CD1c-positive myeloid dendritic cell (primary cell): Measurements from ENCODE around the gene CUL7.
"Not testable (repeated sequence)": the region's sequence is repeated elsewhere in the genome, so short reads cannot be mapped to it uniquely, and the experiment has no call there.

Experiments used
- DNase-seq: peaks from one replicate; pipeline ENCODE4 v3.0.0-alpha.2; 2016; ENCODE audit errors: extremely low spot score

Gene CUL7

DNA sequence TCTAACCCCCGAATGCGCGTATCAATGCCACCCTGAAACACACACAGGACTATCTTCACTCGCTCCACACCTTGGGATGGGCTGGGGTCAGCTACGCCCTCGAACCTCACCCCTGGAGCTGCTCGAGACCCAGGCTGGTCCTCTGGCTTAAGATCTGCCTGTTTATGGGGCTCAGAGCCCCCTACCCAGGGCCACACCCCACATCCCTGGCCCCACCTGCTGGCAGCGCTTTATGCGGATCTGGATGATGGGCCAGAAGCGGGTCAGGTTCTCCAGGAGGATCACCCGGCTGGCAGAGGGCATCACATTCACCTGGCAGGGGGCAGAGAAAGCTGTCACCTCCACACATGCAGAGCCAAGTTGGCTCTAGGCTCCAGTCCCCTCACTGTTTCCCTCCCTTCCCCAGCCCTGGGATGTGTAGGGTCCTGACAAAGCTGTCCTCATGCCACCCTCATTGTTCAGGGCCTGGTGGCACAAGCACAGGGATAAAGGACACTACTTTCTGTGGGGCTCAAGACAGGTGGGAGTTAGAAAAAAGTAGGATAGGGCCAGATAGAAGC lies 8.2 kb downstream of the CUL7 start:
- DNase-seq, result no peak

DNA sequence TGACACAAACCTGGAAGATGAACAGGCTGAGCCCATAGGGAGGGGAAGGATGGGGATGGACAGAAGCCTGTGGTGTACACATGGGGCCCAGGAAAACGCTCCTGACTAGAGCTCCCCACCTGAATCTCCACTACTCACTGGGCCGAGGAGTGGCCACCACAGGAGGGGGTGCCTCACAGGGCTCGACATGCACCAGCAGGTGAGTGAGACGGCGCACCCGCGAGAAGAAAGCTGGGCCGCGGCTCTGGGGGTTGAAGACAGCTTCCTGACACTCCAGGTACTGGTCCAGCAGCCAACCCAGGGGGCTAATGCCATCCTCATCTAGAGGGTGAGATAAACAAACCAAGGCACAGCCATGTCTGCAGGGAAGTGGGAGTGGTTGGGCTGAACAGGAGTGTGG lies 10.3 kb downstream of the CUL7 start:
- no peak for DNase-seq

DNA sequence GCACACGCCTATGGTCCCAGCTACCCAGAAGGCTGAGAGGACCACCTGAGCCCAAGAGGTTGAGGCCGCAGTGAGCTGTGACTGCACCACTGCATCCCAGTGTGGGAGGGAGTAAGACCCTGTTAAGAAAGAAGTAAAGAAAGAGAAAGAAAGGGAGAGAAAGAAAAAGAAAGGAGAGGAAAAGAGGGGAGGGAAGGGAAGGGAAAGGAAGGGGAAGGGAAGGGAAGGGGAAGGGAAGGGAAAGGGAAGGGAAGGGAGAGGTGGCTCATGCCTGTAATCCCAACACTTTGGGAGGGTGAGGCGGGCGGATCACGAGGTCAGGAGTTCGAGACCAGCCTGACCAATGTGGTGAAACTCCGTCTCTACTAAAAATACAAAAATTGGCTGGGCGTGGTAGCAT lies 12.2 kb downstream of the CUL7 start:
- not testable (repeated sequence) for DNase-seq

DNA sequence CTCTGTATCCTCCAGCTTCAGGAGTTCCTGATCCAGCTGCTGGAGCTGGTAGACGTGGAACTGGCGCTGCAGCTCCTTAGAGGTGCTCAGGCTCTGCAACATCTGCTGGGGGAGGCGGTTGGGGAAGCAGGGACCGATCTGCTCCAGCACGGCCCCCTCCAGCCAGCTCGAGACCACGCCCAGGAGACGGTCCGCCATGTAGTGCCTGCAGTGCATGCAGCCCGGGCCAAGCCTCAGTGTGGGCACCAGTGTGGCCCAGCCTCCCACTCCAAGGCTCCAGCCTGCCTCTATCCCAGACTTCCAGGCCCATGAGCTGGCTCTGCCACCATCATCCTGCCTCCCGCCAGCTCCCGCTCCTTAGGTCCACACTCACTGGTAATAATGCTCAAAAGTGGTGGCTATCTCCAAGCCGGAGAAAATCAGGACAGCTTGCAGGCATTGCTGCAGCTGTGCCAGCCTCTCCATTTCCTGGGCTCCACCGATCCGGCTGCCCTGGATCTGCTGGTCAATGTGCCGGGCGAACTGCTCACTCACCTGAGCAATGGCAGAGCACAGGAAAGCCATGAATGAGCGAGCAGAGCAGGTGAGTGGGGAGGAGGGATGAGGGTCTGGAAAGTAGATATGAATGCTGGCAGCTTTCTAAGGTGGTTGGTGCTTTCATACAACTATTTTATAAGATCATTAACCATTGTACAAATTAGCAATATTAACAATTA lies 13.0 kb downstream of the CUL7 start:
- DNase-seq, result no peak

DNA sequence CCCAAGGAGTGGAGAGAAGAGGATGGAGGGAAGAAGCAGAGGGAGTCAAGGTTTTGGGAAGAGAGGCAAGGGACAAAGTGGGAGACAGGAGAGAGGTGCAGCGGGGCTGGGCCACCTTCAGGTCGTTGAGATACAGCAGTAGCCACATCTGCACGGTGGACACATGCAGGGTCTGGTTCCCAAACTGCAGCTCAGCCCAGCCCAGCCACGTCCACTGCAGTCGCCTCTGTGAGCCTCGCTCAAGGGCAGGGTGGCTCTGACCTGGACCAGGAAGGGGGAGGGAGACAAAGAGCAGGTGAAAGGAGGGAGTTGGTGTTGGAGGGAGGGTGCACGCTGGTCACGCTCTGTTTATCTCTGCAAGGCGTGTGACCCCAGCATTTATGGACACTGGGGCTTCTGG lies 14.9 kb downstream of the CUL7 start:
- DNase-seq, result no peak

DNA sequence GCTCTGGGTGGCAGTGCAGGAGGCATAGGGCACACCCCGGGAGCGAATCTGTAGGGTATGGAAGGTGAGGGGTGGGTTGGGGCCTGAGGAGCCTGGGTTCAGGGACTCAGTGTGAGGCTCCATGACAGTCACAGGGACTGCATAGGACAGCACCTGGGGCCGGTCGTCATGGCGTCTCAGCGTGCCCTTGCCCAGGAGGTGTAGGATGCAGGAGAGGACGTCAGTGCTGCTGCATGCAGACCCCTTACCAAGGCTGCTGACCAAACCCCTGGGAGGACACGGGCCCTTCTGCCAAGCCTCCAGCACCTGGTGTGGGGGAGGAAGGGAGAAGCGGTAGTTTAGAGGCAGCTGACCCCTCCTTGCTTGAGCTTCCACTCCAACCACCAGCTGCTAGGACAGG lies 15.9 kb downstream of the CUL7 start:
- no peak for DNase-seq

DNA sequence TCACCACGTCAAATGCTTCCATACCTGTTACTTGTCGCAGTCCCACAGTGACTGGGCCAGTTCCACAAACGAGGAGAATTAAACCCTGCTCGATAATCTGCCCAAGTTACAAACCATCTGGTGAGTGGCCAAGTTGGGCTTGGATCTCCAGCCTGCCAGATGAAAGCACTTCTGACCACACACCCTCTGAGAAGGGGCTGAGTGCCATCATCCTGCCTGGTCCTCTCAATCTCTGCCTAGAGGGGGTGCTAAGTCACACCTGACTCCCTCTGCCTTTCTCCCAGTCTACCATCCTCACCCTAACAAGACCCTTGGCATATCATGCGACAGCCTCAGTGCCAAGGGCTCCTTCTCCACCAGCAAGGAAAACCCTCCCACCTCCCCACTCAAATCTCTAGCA lies 16.5 kb downstream of the CUL7 start:
- DNase-seq, result no peak

DNA sequence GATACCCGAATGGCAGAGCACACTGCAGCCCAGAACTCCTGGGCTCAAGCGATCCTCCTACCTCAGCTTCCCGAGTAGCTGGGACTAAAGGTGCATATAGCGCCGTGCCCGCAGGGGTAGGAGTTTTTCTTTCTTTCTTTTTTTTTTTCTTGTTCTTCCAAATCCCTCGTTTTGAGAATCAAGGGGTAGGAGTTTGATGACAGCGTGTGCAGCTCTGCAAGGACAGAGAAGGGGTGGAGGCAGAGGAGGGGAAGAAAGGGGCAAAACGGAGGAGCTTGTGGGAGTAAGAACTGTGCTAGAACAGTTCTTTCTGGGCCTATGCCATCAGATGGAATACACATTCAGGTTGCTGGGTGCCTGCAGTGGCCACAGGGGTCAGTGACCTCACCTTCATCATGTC lies 16.9 kb downstream of the CUL7 start:
- DNase-seq, result no peak

DNA sequence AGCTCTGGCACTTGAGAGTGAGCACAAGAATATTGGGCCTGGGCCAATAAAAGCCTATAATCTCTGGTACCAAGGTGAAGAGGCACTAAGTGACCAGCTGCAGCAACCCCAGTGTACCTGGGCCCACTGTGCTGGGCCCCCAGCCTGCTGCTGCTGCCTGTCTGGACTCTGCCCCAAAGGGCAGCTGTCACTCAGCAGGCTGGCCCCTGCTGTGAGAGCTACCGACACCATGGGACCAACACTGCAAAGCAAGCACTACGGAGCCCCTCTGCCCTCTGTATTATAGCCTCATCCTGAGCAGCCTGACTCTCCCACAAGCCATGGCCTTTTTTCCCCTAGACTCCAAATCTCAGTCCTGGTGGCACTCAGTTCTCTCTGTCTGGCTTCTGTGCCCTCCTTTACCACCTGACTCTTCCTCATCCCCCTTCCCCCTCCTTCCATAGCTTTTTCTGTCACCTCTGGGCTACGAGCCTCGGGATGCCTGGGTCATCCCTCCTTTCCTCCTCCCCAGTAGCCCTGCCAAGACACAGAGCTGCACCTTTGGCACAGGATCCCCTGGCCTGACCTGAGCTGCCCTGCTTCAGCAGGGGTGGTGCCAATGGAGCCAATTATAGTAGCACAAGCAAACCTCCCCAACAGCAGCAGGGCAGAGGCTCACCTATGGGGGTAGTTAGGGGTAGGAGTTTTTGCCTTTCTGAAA lies 18.0 kb downstream of the CUL7 start:
- DNase-seq, result no peak

DNA sequence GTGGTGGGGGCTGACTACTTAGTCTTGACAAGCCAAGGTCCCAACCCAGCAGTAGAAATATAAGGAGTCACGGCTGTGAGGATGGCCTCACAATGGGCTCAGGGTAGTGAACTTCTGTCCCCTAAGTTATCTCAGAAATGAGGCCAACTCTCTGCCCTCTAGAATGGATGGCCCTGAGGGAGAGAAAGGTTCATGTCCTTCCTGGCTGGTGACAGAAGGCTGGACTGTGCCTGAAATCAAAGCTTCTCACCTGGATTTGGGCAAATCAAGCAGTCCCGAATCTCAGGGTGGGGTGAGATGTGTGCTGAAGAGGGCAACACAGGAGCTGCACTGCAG lies 19.5 kb downstream of the CUL7 start:
- DNase-seq, result no peak

DNA sequence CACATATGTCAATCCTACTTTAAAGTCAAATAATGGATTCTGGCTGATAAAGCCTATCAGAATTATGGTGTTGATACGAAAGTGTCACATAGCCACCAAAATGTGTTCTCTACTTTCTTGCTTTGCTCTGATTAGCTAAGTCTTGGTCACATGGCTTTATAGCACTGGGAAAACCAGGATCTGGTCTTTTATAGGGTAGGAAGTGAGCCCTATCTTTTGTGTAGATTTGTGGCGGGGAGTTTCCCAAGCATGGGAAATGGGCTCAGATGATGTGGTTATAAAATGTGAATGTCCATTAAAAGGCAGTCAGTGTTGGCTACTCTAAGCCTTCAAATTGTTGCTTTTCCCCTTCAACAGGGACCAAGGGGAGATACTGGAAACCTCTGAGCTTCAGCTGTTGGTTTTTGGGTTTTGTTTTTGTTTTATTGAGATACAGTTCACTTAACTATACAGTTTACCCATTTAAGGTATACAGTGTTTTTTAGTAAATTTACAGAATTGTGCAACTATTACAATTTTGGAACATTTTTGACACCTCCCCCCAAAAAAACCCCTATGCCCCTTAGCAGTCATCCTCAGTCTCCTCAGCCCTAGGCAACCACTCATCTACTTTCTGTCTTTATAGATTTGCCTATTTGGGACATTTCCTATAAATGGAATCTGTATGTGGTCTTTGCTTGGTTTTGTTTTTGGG lies 20.0 kb downstream of the CUL7 start:
- DNase-seq, result no peak

DNA sequence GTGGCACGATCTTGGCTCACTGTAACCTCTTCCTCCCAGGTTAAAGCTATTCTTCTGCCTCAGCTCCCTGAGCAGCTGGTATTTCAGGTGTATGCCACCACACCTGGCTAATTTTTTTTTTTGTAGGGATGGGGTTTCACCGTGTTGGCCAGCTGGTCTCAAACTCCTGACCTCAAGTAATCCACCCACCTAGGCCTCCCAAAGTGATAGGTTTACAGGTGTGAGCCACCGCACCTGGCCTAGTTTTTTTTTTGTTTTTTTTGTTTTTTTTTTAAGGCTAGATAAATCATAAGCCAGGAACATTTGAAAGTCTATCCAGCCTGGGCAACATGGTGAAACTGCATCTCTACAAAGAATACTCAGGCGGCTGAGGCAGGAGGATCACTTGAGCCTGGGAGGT lies 21.3 kb downstream of the CUL7 start:
- DNase-seq, result no peak

DNA sequence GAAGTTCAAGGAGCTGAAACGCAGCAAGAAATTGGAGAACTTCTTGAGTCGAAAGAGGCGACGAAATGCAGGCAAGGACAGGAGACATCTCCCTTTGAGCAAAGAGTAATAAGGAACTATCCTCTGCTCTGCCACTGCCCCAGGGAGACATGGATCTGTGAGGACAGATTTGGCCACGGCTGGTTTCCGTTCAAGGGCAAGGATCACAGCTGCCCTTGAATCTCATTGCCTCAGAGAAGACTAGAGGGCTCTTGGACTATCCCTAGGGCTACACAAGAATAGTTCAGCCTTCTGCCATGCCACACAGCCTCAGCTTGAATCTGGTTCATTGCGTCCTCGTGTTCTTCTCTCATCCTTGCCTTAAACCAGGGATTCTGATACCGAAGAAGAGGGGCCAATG lies 24.5 kb downstream of the CUL7 start:
- DNase-seq, result no peak

DNA sequence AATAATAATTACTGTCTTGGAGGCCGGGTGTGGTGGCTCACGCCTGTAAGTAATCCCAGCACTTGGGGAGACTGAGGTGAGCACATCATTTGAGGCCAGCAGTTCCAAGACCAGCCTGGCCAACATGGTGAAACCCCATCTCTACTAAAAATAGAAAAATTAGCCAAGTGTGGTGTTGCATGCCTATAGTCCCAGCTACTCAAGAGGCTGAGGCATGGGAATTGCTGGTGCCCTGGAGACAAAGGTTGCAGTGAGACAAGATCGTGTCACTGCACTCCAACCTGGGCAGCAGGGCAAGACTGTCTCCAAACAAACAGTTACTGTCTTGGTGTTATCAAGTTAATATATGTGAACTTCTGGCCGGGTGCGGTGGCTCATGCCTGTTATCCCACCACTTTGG lies 27.3 kb downstream of the CUL7 start:
- DNase-seq, result no peak

DNA sequence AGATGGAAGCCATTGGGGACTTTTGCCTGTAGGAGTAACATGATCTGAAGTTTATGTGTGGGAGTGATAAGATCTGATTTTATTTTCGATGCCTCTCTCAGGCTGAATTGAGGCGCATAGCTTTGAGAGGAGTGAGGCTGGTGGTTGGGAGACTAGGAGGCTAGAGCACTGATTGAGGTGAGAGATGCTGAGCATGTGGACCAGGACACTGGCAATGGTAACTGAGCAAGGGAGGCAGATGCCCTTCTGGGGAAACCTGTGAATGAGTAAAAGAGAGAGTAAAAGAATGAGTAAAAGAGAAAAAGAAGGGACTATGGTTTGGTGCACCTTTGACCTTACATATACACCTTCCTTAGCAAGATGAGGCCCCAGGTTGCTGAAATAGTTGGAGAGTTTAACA lies 29.2 kb downstream of the CUL7 start:
- no peak for DNase-seq

DNA sequence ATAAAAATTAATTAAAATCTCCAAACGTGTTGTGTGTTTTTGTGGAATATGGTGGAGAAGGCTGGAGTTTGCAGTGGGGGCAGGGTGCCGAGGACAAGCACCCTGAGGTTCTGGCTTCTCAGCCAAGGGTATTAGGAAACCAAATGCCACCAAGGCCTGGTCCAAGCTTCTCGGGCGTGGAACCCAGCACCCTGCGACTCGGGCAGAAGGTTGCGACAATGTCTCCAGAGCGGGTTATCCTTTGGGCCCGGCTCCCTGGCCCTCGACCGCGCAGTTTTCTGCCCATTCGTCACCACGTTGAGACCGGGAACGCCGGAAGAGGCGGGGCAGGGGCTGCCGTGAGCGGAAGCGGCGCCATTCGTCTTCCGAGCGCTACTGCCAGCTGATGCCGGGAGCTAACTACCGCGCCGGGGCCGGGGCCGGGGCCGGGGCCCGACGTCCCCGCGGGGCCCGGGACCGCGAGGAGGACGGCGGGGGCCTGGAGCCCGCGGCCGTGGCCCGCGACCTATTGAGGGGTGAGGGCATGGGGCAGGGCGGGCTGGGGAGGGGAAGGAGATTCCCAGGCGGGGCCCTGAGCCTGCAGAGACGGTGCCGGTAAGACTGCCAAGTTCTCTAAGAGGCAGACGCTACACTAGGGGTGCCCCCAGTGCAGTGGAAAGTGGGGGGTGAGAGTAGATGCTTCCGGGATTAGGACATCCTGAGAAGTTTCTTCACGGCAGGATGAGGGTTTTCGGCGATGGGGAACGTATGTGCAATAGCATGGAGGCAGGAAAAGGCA lies 32.2 kb downstream of the CUL7 start, which contains the start of gene RRP36:
Gene RRP36, plus strand, starts transcription at position 354 of the 778 bp plus-strand sequence. Its CDS starts 32 bp downstream, at position 386.
- DNase-seq, result peak; percentile 80

DNA sequence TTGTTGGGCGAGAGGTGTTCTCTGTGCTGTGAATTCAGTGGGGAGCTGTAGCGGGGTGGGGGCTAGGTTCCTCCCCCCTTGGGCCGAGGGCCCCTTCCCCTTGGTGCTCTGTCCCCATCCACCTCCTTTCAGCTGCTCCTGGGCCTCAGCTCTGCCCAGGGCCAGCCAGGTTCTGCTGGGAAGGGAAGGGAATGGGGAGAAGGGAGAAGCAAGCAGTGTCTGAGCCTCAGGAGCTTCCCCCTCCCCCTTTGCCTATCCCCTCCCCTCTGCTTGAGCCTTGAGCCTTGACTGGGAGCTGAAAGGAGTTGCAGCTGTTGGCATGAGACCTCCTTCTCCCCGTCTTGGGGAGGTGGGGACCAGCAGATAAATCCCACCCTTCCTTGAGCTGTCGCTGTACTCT lies 32.8 kb downstream of the CUL7 start:
- DNase-seq, result no peak

DNA sequence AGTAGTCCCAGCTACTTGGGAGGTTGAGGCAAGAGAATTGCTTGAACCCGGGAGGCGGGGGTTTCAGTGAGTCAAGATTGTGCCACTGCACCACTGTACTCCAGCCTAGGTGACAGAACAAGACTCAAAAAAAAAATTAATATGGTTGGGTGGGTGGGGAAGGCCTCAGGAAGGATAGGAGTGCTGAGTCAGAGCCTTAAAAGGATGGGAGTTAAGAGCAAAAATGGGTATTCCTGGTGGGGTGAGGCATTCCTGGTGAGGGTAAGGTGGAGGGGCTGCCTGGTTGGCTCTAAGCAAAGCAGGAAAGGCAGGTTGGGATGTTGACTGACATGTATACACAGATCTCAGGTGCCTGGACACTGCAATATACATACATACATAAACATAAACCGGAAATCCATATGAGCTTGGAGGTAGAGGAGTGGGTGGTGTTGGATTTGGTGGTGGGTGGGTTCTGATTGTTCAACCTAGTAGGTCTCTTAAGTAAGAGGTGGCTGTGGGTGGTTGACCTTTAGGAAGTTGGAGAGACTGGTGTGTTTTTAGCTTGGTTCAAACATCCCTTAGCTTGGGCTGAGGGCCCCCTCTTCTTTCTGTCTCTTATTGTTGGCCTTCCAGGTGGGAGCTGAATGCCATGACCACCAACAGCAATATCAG lies 33.5 kb downstream of the CUL7 start:
- DNase-seq, result no peak

DNA sequence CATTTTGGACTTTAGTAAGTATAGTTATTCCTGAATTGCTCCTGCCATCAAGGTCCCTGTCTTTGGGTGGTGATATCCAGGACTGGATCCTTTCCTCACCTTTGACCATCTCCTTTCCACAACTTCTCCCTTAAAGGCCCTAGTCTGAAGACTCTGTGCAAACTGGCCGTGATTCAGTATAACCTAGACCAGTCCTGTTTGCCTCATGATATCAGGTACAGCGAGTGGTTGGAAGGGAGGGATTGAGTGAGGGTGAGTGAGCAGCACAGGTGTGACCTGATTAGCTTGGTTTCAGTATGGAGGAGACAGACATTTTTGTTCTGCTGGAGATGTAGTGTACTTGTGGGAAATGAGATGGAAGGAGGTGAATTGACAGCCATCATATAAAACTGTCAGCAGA lies 34.5 kb downstream of the CUL7 start:
- no peak for DNase-seq

DNA sequence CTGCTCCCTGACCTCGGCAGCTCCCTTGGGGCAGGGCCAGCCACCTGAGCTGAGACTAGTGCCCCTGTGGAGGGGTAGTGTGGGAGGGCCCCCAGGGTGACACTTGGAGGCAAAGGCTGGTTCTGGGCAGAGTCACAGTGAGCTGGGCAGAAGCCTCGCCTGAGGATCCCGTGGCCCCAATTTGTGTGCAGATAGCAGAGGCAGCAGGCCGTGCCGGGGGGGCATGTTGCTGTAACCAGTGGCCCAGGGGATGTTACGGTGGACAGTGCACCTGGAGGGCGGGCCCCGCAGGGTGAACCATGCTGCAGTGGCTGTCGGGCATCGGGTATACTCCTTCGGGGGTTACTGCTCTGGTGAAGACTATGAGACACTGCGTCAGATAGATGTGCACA lies 36.7 kb downstream of the CUL7 start:
- no peak for DNase-seq

DNA sequence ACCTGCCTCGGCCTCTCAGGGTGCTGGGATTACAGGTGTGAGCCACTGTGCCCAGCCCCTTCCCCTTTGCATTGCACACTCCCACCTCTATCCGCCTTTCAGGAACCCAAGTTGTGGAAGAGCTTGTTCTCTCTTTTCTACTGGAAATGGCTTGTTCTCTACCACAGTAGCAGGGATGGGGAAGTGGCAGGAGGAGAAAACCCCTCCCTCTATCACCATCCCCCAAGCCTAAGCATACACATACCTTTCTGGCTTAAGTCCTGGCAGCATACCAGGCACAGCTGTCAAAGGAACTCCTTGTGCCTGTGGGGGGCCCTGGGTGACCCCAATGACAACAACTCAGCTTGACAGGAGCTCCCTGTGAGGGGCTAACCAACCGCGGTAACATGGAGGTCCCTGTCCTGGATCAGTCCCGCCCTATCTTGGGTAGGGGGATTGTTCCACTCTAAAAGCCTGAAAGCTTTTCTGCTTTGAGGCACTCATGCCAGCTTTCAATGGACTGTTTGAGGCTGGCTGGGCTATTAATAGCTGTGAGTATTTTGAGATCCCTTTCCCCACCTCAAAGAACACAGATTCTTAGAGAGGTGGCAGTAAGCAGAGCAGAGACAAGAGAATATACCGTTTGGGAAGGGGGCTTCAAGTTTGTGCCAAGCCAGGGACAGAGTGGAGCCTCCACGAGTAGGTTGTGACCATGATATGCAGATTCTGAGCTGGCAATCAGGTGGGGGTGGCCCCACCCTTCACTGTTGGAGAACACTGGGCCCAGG lies 37.3 kb downstream of the CUL7 start:
- peak; percentile 9 for DNase-seq
